Astrocyte of the cerebellum (primary cell): ENCODE measurements around the gene UROC1.
A peak's percentile ranks its signal among the peaks of the same experiment; 100 is the strongest.

Experiments used
- DNase-seq: peaks from one replicate; pipeline ENCODE4 v3.0.0-alpha.2; 2011; ENCODE audit warnings: low read depth
- H3K4me3 ChIP-seq: 2 replicates; pipeline ENCODE4 v1.5.1; 2011; ENCODE audit warnings: mild to moderate bottlenecking, low read depth, low read length, moderate library complexity
- CTCF ChIP-seq: IDR thresholded peaks from 2 replicates; pipeline ENCODE4 v1.5.1; 2012; ENCODE audit warnings: low read length, low read depth, moderate library complexity, mild to moderate bottlenecking; ENCODE audit errors: missing control alignments
- in situ Hi-C: cut with HindIII; loops from 2 replicates; pipeline ENCODE4 v1.10.0; 2017; ENCODE audit warnings: low sequenced_read_pairs

UROC1 gene

GRCh38 chr3:126476166-126477060 is 41.2 kb downstream of the UROC1 start:
- in situ Hi-C loops, result no loop called here
- no peak for DNase-seq
- TF ChIP-seq CTCF, result no peak
- peak overlapping the region; percentile 57 for H3K4me3 ChIP-seq

- TF ChIP-seq CTCF, result peak; percentile 26
- in situ Hi-C loops, result no loop called here
- peak within 1 kb of the TSS; percentile 66 for H3K4me3 ChIP-seq
- peak; percentile 82 for DNase-seq
Observed at GRCh38 chr3:126475413-126476114, 42.0 kb downstream of the UROC1 start, which contains the start of gene ZXDC. Gene ZXDC (minus strand): TSS chr3:126475891. CDS start chr3:126475865, 26 bp downstream.

GRCh38 chr3:126474498-126475412 is 42.8 kb downstream of the UROC1 start:
- in situ Hi-C loops, result no loop called here
- no peak for TF ChIP-seq CTCF
- DNase-seq, result no peak
- H3K4me3 ChIP-seq, result peak overlapping the region; percentile 66

- DNase-seq, result no peak
- peak overlapping the region; percentile 66 for H3K4me3 ChIP-seq
- no peak for TF ChIP-seq CTCF
- in situ Hi-C loops, result no loop called here
Observed at GRCh38 chr3:126473292-126474168, 44.0 kb downstream of the UROC1 start.

- H3K4me3 ChIP-seq, result no peak overlapping the region
- in situ Hi-C loops, result no loop called here
- peak; percentile 71 for DNase-seq
- TF ChIP-seq CTCF, result peak; percentile 29
Observed at GRCh38 chr3:126472277-126473006, 45.1 kb downstream of the UROC1 start.
